ENCODE results near the gene HS1BP3. TPM values are rescaled to one million over a fixed set of nuclear protein-coding genes. Genes with fewer than 3 reads are reported as not detected.

Gene HS1BP3
- total RNA-seq, 1 experiment from 2014 or later, result 17.1 TPM

GRCh38 chr2:20589975-20590703 is 60.8 kb downstream of the HS1BP3 start:
- no peak overlapping the region for H2AFZ ChIP-seq (ENCODE audit: low read depth, low read length, poor library complexity, severe bottlenecking)
- TF ChIP-seq CBX3 (IDR thresholded peaks at IDR 0.05; ENCODE audit: low read depth), result no peak
- TF ChIP-seq ELF1 (IDR thresholded peaks at IDR 0.05; ENCODE audit: borderline replicate concordance, low read depth), result no peak
- no peak for TF ChIP-seq ZNF274 (IDR thresholded peaks at IDR 0.05; ENCODE audit: low read depth, low read length)
- TF ChIP-seq POLR2A (IDR thresholded peaks at IDR 0.05; ENCODE audit: borderline replicate concordance, extremely low read depth, insufficient read depth, insufficient read length), result no peak
- no peak for TF ChIP-seq EZH2phosphoT487 (IDR thresholded peaks at IDR 0.05; ENCODE audit: borderline replicate concordance)
- no peak for TF ChIP-seq SRF (IDR thresholded peaks at IDR 0.05; ENCODE audit: low read depth)
- TF ChIP-seq YY1 (IDR thresholded peaks at IDR 0.05; ENCODE audit: extremely low read depth, insufficient replicate concordance, low read depth, low read length), result no peak
- TF ChIP-seq CEBPB (IDR thresholded peaks at IDR 0.05; ENCODE audit: low read depth), result no peak
- TF ChIP-seq REST (IDR thresholded peaks at IDR 0.05; ENCODE audit: low read depth), result no peak
- TF ChIP-seq ZBTB33 (IDR thresholded peaks at IDR 0.05; ENCODE audit: extremely low read depth, insufficient replicate concordance, low read length), result no peak
- TF ChIP-seq SIN3A (IDR thresholded peaks at IDR 0.05; ENCODE audit: low read depth), result no peak
- no peak for TF ChIP-seq TCF7L2 (IDR thresholded peaks at IDR 0.05; ENCODE audit: borderline replicate concordance, extremely low read depth, insufficient read depth, insufficient read length)
- H4K20me1 ChIP-seq (ENCODE audit: insufficient read depth), result no peaks in the 10 kb centered on the region
- no peak overlapping the region for H3K27ac ChIP-seq (ENCODE audit: low read depth, low read length)
- intact Hi-C loops (cut with micrococcal nuclease), result no loop called here
- H3K79me2 ChIP-seq (ENCODE audit: insufficient read depth, low read length), result no peaks in the 10 kb centered on the region
- no peak for DNase-seq (ENCODE audit: low read depth, low spot score)
- H3K9me3 ChIP-seq (ENCODE audit: control insufficient read depth in 1 of 2, insufficient read depth in 1 of 2, low read depth in 1 of 2, low read length in 2 of 2), result no peaks in the 10 kb centered on the region
- H3K9me2 ChIP-seq (ENCODE audit: insufficient read depth), result no peaks in the 10 kb centered on the region
- ChIA-PET POLR2A (interaction anchor here (0.7 to 1.3 kb wide), 4 partner anchors 11 to 143 kb away, joined by 3 to 5 read pairs (median 4); partner anchors contain the start of gene RHOB), RAD21 (ENCODE audit: low non-redundant PET in 1 of 2, low total read pairs in 2 of 2, uncharacterized antibody in 2 of 2, unreplicated experiment in 2 of 2) (no interaction called here), CTCF (no interaction called here)
- no peaks in the 10 kb centered on the region for H3K36me3 ChIP-seq (ENCODE audit: control insufficient read depth in 1 of 2, insufficient read depth in 2 of 2, low read length in 2 of 2)
- no peak overlapping the region for H3K9ac ChIP-seq (ENCODE audit: low read length)
- H3K27me3 ChIP-seq (ENCODE audit: insufficient read depth, low read length), result no peaks in the 10 kb centered on the region
- no peak for ATAC-seq
- no peak overlapping the region for H3K4me3 ChIP-seq (replicated peaks in 1 of 2; ENCODE audit: low read depth in 1 of 2, low read length in 2 of 2)
- BruUV-seq (replicated peaks), result no TSS peak
- H3K4me1 ChIP-seq (ENCODE audit: control insufficient read depth in 1 of 2, insufficient read depth in 2 of 2, low read length in 2 of 2), result peaks cover 21 to 38% of the 10 kb centered on the region in 2 experiments
- no peak overlapping the region for H3K4me2 ChIP-seq (ENCODE audit: low read length)

All from HCT116 (cell line).